H1 (cell line): ENCODE measurements around the gene SSR1. TPM values are rescaled to one million over a fixed set of nuclear protein-coding genes. Genes with fewer than 3 reads are reported as not detected.

Experiments used
- CTCF ChIA-PET: fragments of 300-600 bp; sonication (Branson Sonifier 250); formaldehyde crosslinking; loops from one replicate; lab custom pipeline; 2021; ENCODE audit not compliant: partially characterized antibody; lab: Charles Lee
- POLR2A ChIA-PET: fragments of 300-600 bp; sonication (Branson Sonifier 250); formaldehyde crosslinking; loops from one replicate; lab custom pipeline; 2021; ENCODE audit warnings: inconsistent platforms; ENCODE audit not compliant: partially characterized antibody; lab: Charles Lee
- DNase-seq, 2 experiments: peaks; one replicate each; pipeline versions ENCODE4 v3.0.0 to v3.0.0-alpha.2; 2010 to 2022; ENCODE audit warnings: low spot score in 2 of 2, low read depth in 1 of 2, mixed read lengths in 1 of 2
- FAIRE-seq: peaks from 2 replicates; lab custom pipeline; 2011; peaks lifted over from hg19 to GRCh38; lab: Jason Lieb, UNC
- H2AFZ ChIP-seq: 2 replicates; pipeline ENCODE4 v1.8.1; 2012; ENCODE audit warnings: low read length, inconsistent platforms
- H2AK5ac ChIP-seq: 2 replicates; pipeline ENCODE4 v1.6.1; 2013; ENCODE audit warnings: low read depth, low read length
- H2BK120ac ChIP-seq: replicated peaks from 2 replicates; pipeline ENCODE3; 2013; ENCODE audit warnings: low read depth, low read length, inconsistent platforms
- H2BK12ac ChIP-seq: 2 replicates; pipeline ENCODE4 v1.6.1; 2013; ENCODE audit warnings: low read depth, low read length
- H2BK15ac ChIP-seq: 2 replicates; pipeline ENCODE4 v1.6.1; 2013; ENCODE audit warnings: low read length
- H2BK20ac ChIP-seq: 2 replicates; pipeline ENCODE4 v1.6.1; 2013; ENCODE audit warnings: low read length
- H2BK5ac ChIP-seq: 2 replicates; pipeline ENCODE4 v1.6.1; 2013; ENCODE audit warnings: low read depth, low read length
- H3K14ac ChIP-seq: 2 replicates; pipeline ENCODE4 v1.6.1; 2013; ENCODE audit warnings: inconsistent platforms; ENCODE audit not compliant: insufficient read length
- H3K18ac ChIP-seq: 2 replicates; pipeline ENCODE4 v1.6.1; 2013; ENCODE audit warnings: low read length; ENCODE audit errors: extremely low read depth
- H3K23ac ChIP-seq: 2 replicates; pipeline ENCODE4 v1.6.1; 2013; ENCODE audit warnings: inconsistent platforms; ENCODE audit not compliant: insufficient read length
- H3K23me2 ChIP-seq: 2 replicates; pipeline ENCODE4 v1.6.1; 2013; ENCODE audit warnings: low read depth, low read length
- H3K27ac ChIP-seq: 2 replicates; pipeline ENCODE4 v1.6.1; 2011; ENCODE audit warnings: low read depth, low read length, inconsistent platforms
- H3K27me3 ChIP-seq, 4 experiments: replicated peaks in 1 of 4; 1 replicate in 1 of 4; 2 replicates in 3 of 4; pipeline versions ENCODE4 v1.6.1 to v1.8.1; 2011 to 2013; ENCODE audit warnings: low read length in 3 of 4, mild to moderate bottlenecking in 3 of 4, inconsistent platforms in 2 of 4, mixed read lengths in 2 of 4, moderate library complexity in 1 of 4; ENCODE audit not compliant: control insufficient read depth in 3 of 4, insufficient read depth in 3 of 4; ENCODE audit errors: extremely low read depth in 1 of 4
- H3K36me3 ChIP-seq, 4 experiments: 2 replicates each; pipeline versions ENCODE4 v1.6.1 to v1.8.1; 2011 to 2013; ENCODE audit warnings: mild to moderate bottlenecking in 4 of 4, low read length in 3 of 4, moderate library complexity in 2 of 4, control low read depth in 1 of 4, inconsistent platforms in 1 of 4; ENCODE audit not compliant: insufficient read depth in 4 of 4, control insufficient read depth in 2 of 4
- H3K4ac ChIP-seq: replicated peaks from 2 replicates; pipeline ENCODE3; 2013; ENCODE audit warnings: low read length, low read depth, mixed read lengths, inconsistent platforms; ENCODE audit not compliant: insufficient read length
- H3K4me1 ChIP-seq, 4 experiments: replicated peaks in 1 of 4; 1 replicate in 1 of 4; 2 replicates in 3 of 4; pipeline versions ENCODE4 v1.6.1 to v1.8.1; 2011 to 2013; ENCODE audit warnings: low read length in 3 of 4, inconsistent platforms in 2 of 4, mixed read lengths in 1 of 4; ENCODE audit not compliant: insufficient read depth in 4 of 4, control insufficient read depth in 3 of 4
- H3K4me2 ChIP-seq, 2 experiments: 2 replicates each; pipeline versions ENCODE4 v1.6.1 to v1.8.1; 2011 to 2013; ENCODE audit warnings: low read depth in 2 of 2, low read length in 2 of 2, control low read depth in 1 of 2, inconsistent platforms in 1 of 2, mild to moderate bottlenecking in 1 of 2; ENCODE audit not compliant: insufficient read depth in 1 of 2
- H3K4me3 ChIP-seq, 4 experiments: fragments of 200-600, 300-600 bp in 1 of 4; sonication (generic), shearing (Covaris generic), sonication (Bioruptor Twin) in 1 of 4; 2 replicates each; pipeline versions ENCODE4 v1.5.1 to v1.8.1; 2011 to 2016; ENCODE audit warnings: low read length in 4 of 4, low read depth in 3 of 4, control low read depth in 2 of 4, inconsistent platforms in 2 of 4, mild to moderate bottlenecking in 2 of 4, mixed read lengths in 1 of 4, moderate library complexity in 1 of 4; ENCODE audit not compliant: insufficient read depth in 2 of 4; ENCODE audit errors: extremely low read depth in 1 of 4
- H3K56ac ChIP-seq: replicated peaks from 2 replicates; pipeline ENCODE3; 2013; ENCODE audit warnings: low read depth, mild to moderate bottlenecking, mixed read lengths, low read length, inconsistent platforms; ENCODE audit not compliant: insufficient read length
- H3K79me1 ChIP-seq: 2 replicates; pipeline ENCODE4 v1.6.1; 2013; ENCODE audit warnings: low read depth, low read length, control low read depth
- H3K79me2 ChIP-seq, 2 experiments: 2 replicates each; pipeline versions ENCODE4 v1.6.1 to v1.8.1; 2012 to 2013; ENCODE audit warnings: low read length in 2 of 2, mild to moderate bottlenecking in 2 of 2, inconsistent platforms in 1 of 2; ENCODE audit not compliant: insufficient read depth in 2 of 2, control insufficient read depth in 1 of 2
- H3K9ac ChIP-seq, 4 experiments: replicated peaks in 1 of 4; 1 replicate in 1 of 4; 2 replicates in 3 of 4; pipeline versions ENCODE4 v1.6.1 to v1.8.1; 2011 to 2013; ENCODE audit warnings: low read depth in 3 of 4, low read length in 3 of 4, control low read depth in 2 of 4, mild to moderate bottlenecking in 2 of 4, moderate library complexity in 2 of 4, inconsistent platforms in 1 of 4; ENCODE audit errors: extremely low read depth in 1 of 4
- H3K9me3 ChIP-seq, 2 experiments: 2 replicates each; pipeline versions ENCODE4 v1.6.1 to v1.8.1; 2012 to 2013; ENCODE audit warnings: mild to moderate bottlenecking in 2 of 2, moderate library complexity in 2 of 2, control low read depth in 1 of 2, inconsistent platforms in 1 of 2, low read depth in 1 of 2, low read length in 1 of 2, mixed read lengths in 1 of 2; ENCODE audit not compliant: insufficient read depth in 2 of 2
- H4K20me1 ChIP-seq, 2 experiments: replicated peaks in 1 of 2; 2 replicates each; pipeline versions ENCODE3 to v1.8.1; 2011 to 2013; ENCODE audit warnings: inconsistent platforms in 2 of 2, low read length in 2 of 2, mild to moderate bottlenecking in 1 of 2; ENCODE audit not compliant: insufficient read depth in 2 of 2, control insufficient read depth in 1 of 2
- H4K5ac ChIP-seq: 2 replicates; pipeline ENCODE4 v1.6.1; 2013; ENCODE audit warnings: low read length, low read depth, mixed read lengths, inconsistent platforms; ENCODE audit not compliant: insufficient read length
- H4K8ac ChIP-seq: 2 replicates; pipeline ENCODE4 v1.8.0; 2013; ENCODE audit warnings: mild to moderate bottlenecking, moderate library complexity, low read length, inconsistent platforms; ENCODE audit not compliant: insufficient read depth; ENCODE audit errors: extremely low read depth
- H4K91ac ChIP-seq: replicated peaks from 2 replicates; pipeline ENCODE3; 2013; ENCODE audit warnings: low read length, mixed read lengths, inconsistent platforms; ENCODE audit not compliant: insufficient read length
- CTBP2 ChIP-seq: IDR thresholded peaks from 2 replicates; pipeline ENCODE4 v1.7.0; 2011; ENCODE audit warnings: borderline replicate concordance, mild to moderate bottlenecking, moderate library complexity, mixed read lengths, low read length; ENCODE audit not compliant: insufficient read depth, insufficient read length
- FOSL1 ChIP-seq: IDR thresholded peaks from 2 replicates; pipeline ENCODE4 v1.6.1; 2011; ENCODE audit warnings: mild to moderate bottlenecking, low read depth, low read length, moderate library complexity; ENCODE audit not compliant: insufficient read depth
- NRF1 ChIP-seq: IDR thresholded peaks from 2 replicates; pipeline ENCODE4 v1.6.1; 2011; ENCODE audit warnings: mild to moderate bottlenecking, low read depth, low read length, improper control_type of control experiment
- USF2 ChIP-seq: IDR thresholded peaks from 2 replicates; pipeline ENCODE4 v1.6.1; 2011; ENCODE audit warnings: low read length, improper control_type of control experiment
- WGBS, 2 experiments: shearing (Covaris generic) in 1 of 2; methylation state at CpG; one replicate each; pipeline versions ENCODE4 v1.1.6 to v1.1.7; 2013 to 2015; ENCODE audit warnings: low lambda C conversion rate in 2 of 2, mixed read lengths in 2 of 2, inconsistent platforms in 1 of 2, low coverage in 1 of 2, missing lambda C conversion rate in 1 of 2; ENCODE audit not compliant: insufficient replicate concordance in 2 of 2, insufficient coverage in 1 of 2, insufficient read length in 1 of 2; ENCODE audit errors: extremely low coverage in 1 of 2, missing lambda C conversion rate in 1 of 2; 5-methylcytosine and 5-hydroxymethylcytosine counted together
- polyA plus RNA-seq, 7 experiments: library from polyadenylated mRNA; depleted of rRNA in 3 of 7; stranded (reverse) in 5 of 7; unstranded in 2 of 7; fragments of >200 nt in 5 of 7; fragments of 200-250 nt in 2 of 7; gene quantifications; 1 replicate in 5 of 7; 2 replicates in 1 of 7; 4 replicates in 1 of 7; pipeline versions ENCODE4 v1.2.1 to v1.2.3, GENCODE V29; 2011 to 2013; ENCODE audit warnings: missing spikeins in 2 of 7, mixed read lengths in 2 of 7
- total RNA-seq: library from RNA; stranded (reverse); fragmentation: NEBNext Ultra II Directional; extraction: Animal tissue kit (Norgen Biotek cat#: 25700); gene quantifications from 2 replicates; pipeline ENCODE4 v1.2.1, GENCODE V29; 2021

Gene SSR1
- total and polyA plus RNA-seq, 2 of the 8 experiments (the other 6 are each of a cell fraction or from before 2014, with no cell fraction given) = 26.6 to 117 TPM

- H4K8ac ChIP-seq = no peak overlapping the region
- H2AFZ ChIP-seq = no peak overlapping the region
- no peak overlapping the region for H2BK5ac ChIP-seq
- H3K9ac ChIP-seq = no peak overlapping the region
- H3K9me3 ChIP-seq = peaks cover 3 to 8% of the 10 kb centered on the region in 2 experiments; a peak in 3 of 4 replicates
- H3K18ac ChIP-seq = no peak overlapping the region
- no peak overlapping the region for H2BK12ac ChIP-seq
- no peaks in the 10 kb centered on the region for H3K79me1 ChIP-seq
- H3K27ac ChIP-seq = no peak overlapping the region
- H3K27me3 ChIP-seq = no peaks in the 10 kb centered on the region
- H4K20me1 ChIP-seq = peaks cover 2 to 5% of the 10 kb centered on the region in 2 experiments
- H4K91ac ChIP-seq = no peak overlapping the region
- no peak overlapping the region for H2BK120ac ChIP-seq
- no peak for TF ChIP-seq NRF1
- TF ChIP-seq USF2 = no peak
- no peak for TF ChIP-seq CTBP2
- TF ChIP-seq FOSL1 = no peak
- no peak overlapping the region for H2AK5ac ChIP-seq
- CTCF ChIA-PET = interaction anchor here (0.6 to 3.0 kb wide), 8 partner anchors 9 to 575 kb away, joined by 3 to 16 read pairs (median 3); no protein-coding TSS in a partner anchor
- no peak overlapping the region for H3K14ac ChIP-seq
- POLR2A ChIA-PET = interaction anchor here (0.6 kb wide), 1 partner anchor 194 kb away, joined by 3 read pairs; no protein-coding TSS in a partner anchor
- no peak for DNase-seq
- WGBS, 2 experiments = 94% methylated on average over 6 of the region's 6 CpGs; no CpG with 5 or more reads in 1 of the 2 experiments
- H3K4me2 ChIP-seq = no peak overlapping the region
- no peaks in the 10 kb centered on the region for H3K4me1 ChIP-seq
- H3K4me3 ChIP-seq = no peak overlapping the region
- H3K23me2 ChIP-seq = no peaks in the 10 kb centered on the region
- no peak overlapping the region for H3K23ac ChIP-seq
- no peak overlapping the region for H3K56ac ChIP-seq
- no peaks in the 10 kb centered on the region for H3K79me2 ChIP-seq
- peaks cover 6 to 14% (median 10%) of the 10 kb centered on the region in 4 experiments; a peak in 7 of 8 replicates for H3K36me3 ChIP-seq
- H2BK15ac ChIP-seq = no peak overlapping the region
- H3K4ac ChIP-seq = no peak overlapping the region
- no peak overlapping the region for H2BK20ac ChIP-seq
- H4K5ac ChIP-seq = no peak overlapping the region
- no peak for FAIRE-seq
Observed at GRCh38 chr6:7251646-7252260, 61.2 kb downstream of the SSR1 start.
